RWPE1 (cell line): ENCODE results near the gene BCAP31.
A peak's percentile ranks its signal among the peaks of the same experiment; 100 is the strongest.

Experiments
- CTCF ChIA-PET: fragments of 350-600 bp; sonication (Branson Sonifier 250); formaldehyde crosslinking; extraction: SDS; loops from one replicate; lab custom pipeline; 2021; lab: Yijun Ruan, JAX
- POLR2A ChIA-PET: fragments of 400-600 bp; formaldehyde crosslinking; extraction: SDS; loops from one replicate; lab custom pipeline; 2020; ENCODE audit warnings: antibody characterized with exemption; ENCODE audit not compliant: low non-redundant PET; lab: Yijun Ruan, JAX
- DNase-seq: peaks from one replicate; pipeline ENCODE4 v3.0.0; 2012; ENCODE audit warnings: low spot score
- H3K27ac ChIP-seq: fragments of 450-650 bp; 2 replicates; pipeline ENCODE4 v1.5.1; 2017
- TF ChIP-seq, protein P1 (sequence below): fragments of 450-650 bp; conservative IDR thresholded peaks from 2 replicates; pipeline ENCODE4 v1.5.1; 2017; ENCODE audit warnings: low read depth, mild to moderate bottlenecking

BCAP31 gene

GRCh38 chrX:153722704-153723350 lies 1.4 kb downstream of the BCAP31 start:
- ChIA-PET POLR2A (no interaction called here), CTCF (no interaction called here)
- DNase-seq, result no peak
- peak overlapping the region; percentile 98 for H3K27ac ChIP-seq
- TF ChIP-seq, protein P1, sequence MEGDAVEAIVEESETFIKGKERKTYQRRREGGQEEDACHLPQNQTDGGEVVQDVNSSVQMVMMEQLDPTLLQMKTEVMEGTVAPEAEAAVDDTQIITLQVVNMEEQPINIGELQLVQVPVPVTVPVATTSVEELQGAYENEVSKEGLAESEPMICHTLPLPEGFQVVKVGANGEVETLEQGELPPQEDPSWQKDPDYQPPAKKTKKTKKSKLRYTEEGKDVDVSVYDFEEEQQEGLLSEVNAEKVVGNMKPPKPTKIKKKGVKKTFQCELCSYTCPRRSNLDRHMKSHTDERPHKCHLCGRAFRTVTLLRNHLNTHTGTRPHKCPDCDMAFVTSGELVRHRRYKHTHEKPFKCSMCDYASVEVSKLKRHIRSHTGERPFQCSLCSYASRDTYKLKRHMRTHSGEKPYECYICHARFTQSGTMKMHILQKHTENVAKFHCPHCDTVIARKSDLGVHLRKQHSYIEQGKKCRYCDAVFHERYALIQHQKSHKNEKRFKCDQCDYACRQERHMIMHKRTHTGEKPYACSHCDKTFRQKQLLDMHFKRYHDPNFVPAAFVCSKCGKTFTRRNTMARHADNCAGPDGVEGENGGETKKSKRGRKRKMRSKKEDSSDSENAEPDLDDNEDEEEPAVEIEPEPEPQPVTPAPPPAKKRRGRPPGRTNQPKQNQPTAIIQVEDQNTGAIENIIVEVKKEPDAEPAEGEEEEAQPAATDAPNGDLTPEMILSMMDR, result no peak

- H3K27ac ChIP-seq, result peak overlapping the region; percentile 44
- TF ChIP-seq, protein P1, result no peak
- ChIA-PET POLR2A (no interaction called here), CTCF (no interaction called here)
- DNase-seq, result no peak
Measured at GRCh38 chrX:153719701-153720100, 4.5 kb downstream of the BCAP31 start.

DNA sequence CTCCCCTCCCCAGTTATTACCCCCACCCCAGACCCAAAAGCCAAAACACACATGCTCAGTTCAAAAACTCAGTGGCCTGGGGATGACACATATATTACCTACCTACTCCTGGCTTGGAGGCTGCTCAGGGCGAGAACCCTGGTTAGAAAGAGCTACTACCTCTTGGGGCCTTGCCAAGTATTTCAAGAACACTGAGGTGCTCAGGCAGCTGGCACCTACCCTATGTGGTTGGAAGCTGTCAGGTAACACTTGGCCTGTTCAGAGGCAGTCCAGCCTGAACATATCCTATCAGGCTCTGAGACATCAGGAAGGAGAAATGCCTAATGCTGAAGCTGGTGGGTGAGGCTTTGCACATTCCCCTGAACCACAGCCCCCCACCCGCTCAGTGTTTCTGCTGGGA lies 4.9 kb downstream of the BCAP31 start:
- ChIA-PET POLR2A (no interaction called here), CTCF (no interaction called here)
- TF ChIP-seq, protein P1, result no peak
- DNase-seq, result no peak
- peak overlapping the region; percentile 44 for H3K27ac ChIP-seq

- POLR2A ChIA-PET, result no interaction called here
- CTCF ChIA-PET, result no interaction called here
- H3K27ac ChIP-seq, result no peak overlapping the region
- TF ChIP-seq, protein P1, result no peak
- DNase-seq, result no peak
Measured at GRCh38 chrX:153717445-153717844, 6.7 kb downstream of the BCAP31 start.

DNA sequence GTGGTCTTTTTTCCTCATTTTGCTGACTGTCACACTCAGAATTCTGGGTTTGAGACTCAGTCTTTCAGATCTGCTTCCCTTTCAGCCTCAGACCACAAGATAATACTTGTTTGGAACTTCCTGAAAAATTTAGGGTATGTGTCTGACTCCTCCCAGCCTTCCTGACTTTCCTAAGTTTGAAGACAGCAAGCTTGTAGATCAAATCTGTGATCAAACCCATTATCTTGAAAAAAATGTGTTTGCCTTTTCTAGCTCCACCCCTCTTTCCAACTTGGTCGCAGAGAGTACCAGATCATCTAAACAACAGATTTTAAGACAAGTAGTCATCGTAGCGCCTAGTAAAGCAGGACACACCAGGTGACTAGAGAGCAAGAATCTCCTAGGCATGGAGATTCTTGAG lies 9.9 kb downstream of the BCAP31 start:
- TF ChIP-seq, protein P1, result no peak
- DNase-seq, result no peak
- POLR2A ChIA-PET, result no interaction called here
- CTCF ChIA-PET, result no interaction called here
- H3K27ac ChIP-seq, result peak overlapping the region; percentile 43; the same call in 1 of the 2 replicates

- H3K27ac ChIP-seq, result peak overlapping the region; percentile 85
- POLR2A ChIA-PET, result no interaction called here
- CTCF ChIA-PET, result interaction anchor here (0.7 kb wide), 1 partner anchor 681 kb away, joined by 3 read pairs; no protein-coding TSS in a partner anchor
- TF ChIP-seq, protein P1, result no peak
- no peak for DNase-seq
Measured at GRCh38 chrX:153709726-153710674, 14.2 kb downstream of the BCAP31 start.
